HFFc6 (cell line): ENCODE data around the gene TLE4. TPM values are rescaled to one million over a fixed set of nuclear protein-coding genes. Genes with fewer than 3 reads are reported as not detected.

Experiments
- DNase-seq: peaks from one replicate; pipeline ENCODE4 v3.0.0-alpha.2; 2018
- H3K27ac Mint-ChIP-seq: 2 replicates; pipeline ENCODE4 v1.8.0; 2020; ENCODE audit warnings: mild to moderate bottlenecking, mixed read lengths
- H3K27me3 Mint-ChIP-seq: 2 replicates; pipeline ENCODE4 v1.8.0; 2021; ENCODE audit warnings: mild to moderate bottlenecking, moderate library complexity, mixed read lengths; ENCODE audit not compliant: insufficient read depth
- H3K36me3 Mint-ChIP-seq: 2 replicates; pipeline ENCODE4 v1.8.0; 2021; ENCODE audit warnings: low read depth, mixed read lengths
- H3K4me1 Mint-ChIP-seq: 2 replicates; pipeline ENCODE4 v1.8.0; 2020; ENCODE audit warnings: low read depth, mixed read lengths
- H3K4me3 Mint-ChIP-seq: 2 replicates; pipeline ENCODE4 v1.8.0; 2020; ENCODE audit warnings: mild to moderate bottlenecking, moderate library complexity, mixed read lengths
- H3K9me3 Mint-ChIP-seq: 2 replicates; pipeline ENCODE4 v1.8.0; 2020; ENCODE audit warnings: mild to moderate bottlenecking, mixed read lengths
- total RNA-seq, 6 experiments: library from RNA; stranded (reverse); fragmentation: NEBNext Ultra II Directional; extraction: Animal tissue kit (Norgen Biotek cat#: 25700); gene quantifications; 2 replicates in 1 of 6; 3 replicates in 5 of 6; pipeline ENCODE4 v1.2.3, GENCODE V29; 2021
- TF ChIP-seq, protein P1 (sequence below): fragments of 200-600 bp; sonication (generic); IDR thresholded peaks from 2 replicates; pipeline ENCODE4 v1.5.0; 2021; ENCODE audit warnings: antibody characterized with exemption, mild to moderate bottlenecking

TLE4 gene
- total RNA-seq, 6 experiments from 2014 or later: 126 to 186 (median 139) TPM

DNA sequence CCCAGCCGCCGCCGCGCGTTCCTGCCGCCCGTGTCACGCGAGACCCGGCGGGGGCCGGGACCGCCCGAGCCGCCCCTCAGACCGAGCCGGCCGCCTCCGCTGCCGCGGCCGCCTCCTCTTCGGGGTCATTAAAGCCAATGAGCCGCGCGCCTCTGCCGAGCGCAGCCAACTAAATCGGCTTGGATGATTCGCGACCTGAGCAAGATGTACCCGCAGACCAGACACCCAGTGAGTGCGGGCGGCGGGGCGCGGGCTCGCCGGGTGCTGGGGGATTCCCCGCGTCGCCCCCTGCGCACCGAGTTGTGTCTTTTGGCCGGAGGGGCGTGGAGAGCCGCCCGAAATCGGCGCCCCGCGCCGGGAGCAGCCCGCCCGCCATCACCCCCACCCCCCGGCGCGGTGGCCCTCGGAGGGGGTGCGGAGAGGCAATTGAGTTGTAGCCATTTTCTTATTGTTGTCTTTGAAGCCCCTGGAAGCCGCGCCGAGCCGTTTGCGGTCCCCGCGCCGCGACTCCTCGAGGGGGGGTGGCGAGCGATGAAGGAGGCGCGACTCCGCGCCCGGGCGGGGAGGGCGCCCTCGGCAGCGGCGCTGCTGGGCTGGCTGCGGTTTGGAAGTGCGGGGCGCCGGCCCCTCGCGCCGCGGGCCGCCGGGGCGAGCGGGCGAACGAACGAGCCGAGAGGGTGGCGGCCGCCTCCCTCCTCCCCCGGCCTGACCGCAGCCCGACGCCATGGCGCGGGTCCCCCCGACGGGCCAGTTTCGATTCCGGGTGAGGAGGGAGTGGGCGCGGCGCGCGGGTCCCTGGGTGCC, 1.0 kb downstream of the TLE4 start:
- TF ChIP-seq, protein P1, sequence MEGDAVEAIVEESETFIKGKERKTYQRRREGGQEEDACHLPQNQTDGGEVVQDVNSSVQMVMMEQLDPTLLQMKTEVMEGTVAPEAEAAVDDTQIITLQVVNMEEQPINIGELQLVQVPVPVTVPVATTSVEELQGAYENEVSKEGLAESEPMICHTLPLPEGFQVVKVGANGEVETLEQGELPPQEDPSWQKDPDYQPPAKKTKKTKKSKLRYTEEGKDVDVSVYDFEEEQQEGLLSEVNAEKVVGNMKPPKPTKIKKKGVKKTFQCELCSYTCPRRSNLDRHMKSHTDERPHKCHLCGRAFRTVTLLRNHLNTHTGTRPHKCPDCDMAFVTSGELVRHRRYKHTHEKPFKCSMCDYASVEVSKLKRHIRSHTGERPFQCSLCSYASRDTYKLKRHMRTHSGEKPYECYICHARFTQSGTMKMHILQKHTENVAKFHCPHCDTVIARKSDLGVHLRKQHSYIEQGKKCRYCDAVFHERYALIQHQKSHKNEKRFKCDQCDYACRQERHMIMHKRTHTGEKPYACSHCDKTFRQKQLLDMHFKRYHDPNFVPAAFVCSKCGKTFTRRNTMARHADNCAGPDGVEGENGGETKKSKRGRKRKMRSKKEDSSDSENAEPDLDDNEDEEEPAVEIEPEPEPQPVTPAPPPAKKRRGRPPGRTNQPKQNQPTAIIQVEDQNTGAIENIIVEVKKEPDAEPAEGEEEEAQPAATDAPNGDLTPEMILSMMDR: peak; percentile 28
- H3K9me3 Mint-ChIP-seq: no peaks in the 10 kb centered on the region
- peak overlapping the region; percentile 96 for H3K27ac Mint-ChIP-seq
- H3K36me3 Mint-ChIP-seq: peaks cover 44% of the 10 kb centered on the region
- H3K4me3 Mint-ChIP-seq: peak overlapping the region; percentile 91
- H3K4me1 Mint-ChIP-seq: peaks cover 34% of the 10 kb centered on the region
- peak; percentile 38 for DNase-seq
- no peaks in the 10 kb centered on the region; the same call in 1 of the 2 replicates for H3K27me3 Mint-ChIP-seq

DNA sequence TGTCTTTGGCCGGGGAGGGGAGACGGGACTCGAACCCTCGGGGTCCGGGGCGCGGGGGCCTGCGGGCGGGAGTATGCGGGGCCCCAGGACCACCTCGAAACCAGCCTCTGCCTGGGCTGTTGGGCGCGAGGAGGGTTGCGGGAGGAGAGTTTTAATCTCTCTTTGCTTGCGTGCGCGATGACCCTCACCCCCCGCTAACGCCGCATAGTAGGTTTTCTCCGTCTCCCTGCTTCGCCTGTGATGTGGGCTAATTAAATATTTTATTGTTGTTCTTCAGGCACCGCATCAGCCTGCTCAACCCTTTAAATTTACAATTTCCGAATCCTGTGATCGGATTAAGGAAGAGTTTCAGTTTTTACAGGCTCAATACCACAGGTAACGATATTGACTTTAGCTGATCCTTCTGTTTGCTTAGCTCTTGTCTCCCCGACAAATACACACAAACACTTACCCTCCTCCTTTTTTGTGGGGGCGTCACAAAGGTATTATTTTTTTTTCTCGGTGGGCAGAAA, 1.7 kb downstream of the TLE4 start:
- no peak for DNase-seq
- Mint-ChIP-seq H3K27ac (peak overlapping the region; percentile 96), H3K27me3 (no peaks in the 10 kb centered on the region; the same call in 1 of the 2 replicates), H3K9me3 (no peaks in the 10 kb centered on the region), H3K36me3 (peaks cover 50% of the 10 kb centered on the region), H3K4me3 (peak overlapping the region; percentile 91), H3K4me1 (peaks cover 40% of the 10 kb centered on the region)
- TF ChIP-seq, protein P1: no peak

DNA sequence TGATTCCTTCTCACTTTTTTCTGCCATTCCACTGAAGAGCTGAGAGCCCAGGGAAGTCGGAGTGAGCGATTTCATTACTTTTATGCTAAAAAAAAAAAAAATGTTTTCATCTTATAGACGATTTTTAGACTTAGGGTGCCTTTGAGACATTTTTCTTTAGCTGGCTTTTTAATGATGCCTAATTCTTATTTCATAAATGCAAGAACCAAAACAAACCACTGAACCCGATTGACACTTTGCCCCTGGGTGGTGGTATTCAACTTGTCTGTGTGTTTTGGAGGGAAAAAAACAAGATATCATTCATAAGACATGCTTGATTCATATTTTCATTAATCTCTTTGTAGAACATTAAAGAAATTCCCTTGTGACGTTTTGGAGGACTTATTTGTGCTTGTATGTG, 2.4 kb downstream of the TLE4 start:
- TF ChIP-seq, protein P1: no peak
- Mint-ChIP-seq H3K4me3 (peak overlapping the region; percentile 91), H3K9me3 (no peaks in the 10 kb centered on the region), H3K36me3 (peaks cover 57% of the 10 kb centered on the region), H3K27me3 (no peaks in the 10 kb centered on the region; the same call in 1 of the 2 replicates), H3K4me1 (peaks cover 47% of the 10 kb centered on the region), H3K27ac (peak overlapping the region; percentile 96)
- no peak for DNase-seq

DNA sequence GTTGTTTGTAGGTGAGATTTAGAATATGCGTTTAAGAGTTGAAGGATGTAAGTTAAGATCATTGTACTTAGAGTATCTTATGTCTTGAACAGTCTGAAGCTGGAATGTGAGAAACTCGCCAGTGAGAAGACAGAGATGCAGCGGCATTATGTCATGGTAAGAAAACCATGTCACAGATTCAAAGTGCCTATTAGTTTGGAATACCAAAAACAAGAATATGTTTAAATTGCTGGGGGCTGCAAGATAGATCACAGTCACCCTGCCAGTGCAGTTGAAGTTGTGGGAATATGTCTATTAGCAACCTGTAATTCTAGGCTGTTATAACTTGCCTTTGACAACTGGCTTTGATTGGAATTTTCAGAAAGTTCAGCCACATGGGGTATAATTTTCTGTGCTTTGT, 3.0 kb downstream of the TLE4 start:
- H3K27ac Mint-ChIP-seq: peak overlapping the region; percentile 96
- H3K36me3 Mint-ChIP-seq: peaks cover 59% of the 10 kb centered on the region
- TF ChIP-seq, protein P1: no peak
- peak overlapping the region; percentile 91 for H3K4me3 Mint-ChIP-seq
- H3K4me1 Mint-ChIP-seq: peaks cover 51% of the 10 kb centered on the region
- DNase-seq: peak; percentile 20
- H3K9me3 Mint-ChIP-seq: no peaks in the 10 kb centered on the region
- no peaks in the 10 kb centered on the region; the same call in 1 of the 2 replicates for H3K27me3 Mint-ChIP-seq

DNA sequence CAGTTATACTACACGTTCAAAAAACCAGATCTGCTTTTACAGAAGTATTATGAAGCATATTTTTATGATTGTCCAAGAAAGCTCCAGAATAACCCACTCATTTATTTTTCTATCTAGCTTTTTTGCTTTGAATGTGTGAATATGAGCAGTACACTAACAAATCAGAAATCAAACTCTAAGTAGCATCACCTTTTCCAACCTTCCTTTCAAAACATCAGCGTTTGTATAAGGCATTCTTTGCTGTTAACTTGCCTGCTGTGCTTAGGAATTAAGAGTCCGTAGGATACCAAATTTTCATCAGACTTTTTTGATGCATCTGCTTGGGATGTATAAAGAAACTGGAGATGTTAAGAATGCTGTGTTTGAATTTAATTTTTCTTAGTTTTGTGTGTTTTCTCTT, 3.8 kb downstream of the TLE4 start:
- Mint-ChIP-seq H3K27me3 (no peaks in the 10 kb centered on the region; the same call in 1 of the 2 replicates), H3K4me1 (peaks cover 52% of the 10 kb centered on the region), H3K4me3 (peak overlapping the region; percentile 91), H3K27ac (peak overlapping the region; percentile 76), H3K36me3 (peaks cover 65% of the 10 kb centered on the region), H3K9me3 (no peaks in the 10 kb centered on the region)
- DNase-seq: no peak
- TF ChIP-seq, protein P1: no peak
